GM19023 (cell line): ENCODE data around the gene PAQR4.

Experiments used
- ATAC-seq: cut with Tn5 transposase; IDR thresholded peaks from one replicate; pipeline ENCODE4 v1.9.1; 2021; ENCODE audit warnings: mild to moderate bottlenecking, moderate library complexity; ENCODE audit not compliant: unreplicated experiment

Gene PAQR4

GRCh38 chr16:3003582-3004270 lies 34.6 kb downstream of the PAQR4 start:
- peak; percentile 95 for ATAC-seq

GRCh38 chr16:3004319-3004718 lies 35.2 kb downstream of the PAQR4 start:
- peak; percentile 7 for ATAC-seq

GRCh38 chr16:3004781-3005284 lies 35.7 kb downstream of the PAQR4 start:
- ATAC-seq: no peak

GRCh38 chr16:3007059-3007956 lies 38.2 kb downstream of the PAQR4 start:
- ATAC-seq: no peak

- ATAC-seq: no peak
Observed at GRCh38 chr16:3007957-3008689, 39.0 kb downstream of the PAQR4 start.

GRCh38 chr16:3008690-3009037 lies 39.5 kb downstream of the PAQR4 start:
- no peak for ATAC-seq

DNA sequence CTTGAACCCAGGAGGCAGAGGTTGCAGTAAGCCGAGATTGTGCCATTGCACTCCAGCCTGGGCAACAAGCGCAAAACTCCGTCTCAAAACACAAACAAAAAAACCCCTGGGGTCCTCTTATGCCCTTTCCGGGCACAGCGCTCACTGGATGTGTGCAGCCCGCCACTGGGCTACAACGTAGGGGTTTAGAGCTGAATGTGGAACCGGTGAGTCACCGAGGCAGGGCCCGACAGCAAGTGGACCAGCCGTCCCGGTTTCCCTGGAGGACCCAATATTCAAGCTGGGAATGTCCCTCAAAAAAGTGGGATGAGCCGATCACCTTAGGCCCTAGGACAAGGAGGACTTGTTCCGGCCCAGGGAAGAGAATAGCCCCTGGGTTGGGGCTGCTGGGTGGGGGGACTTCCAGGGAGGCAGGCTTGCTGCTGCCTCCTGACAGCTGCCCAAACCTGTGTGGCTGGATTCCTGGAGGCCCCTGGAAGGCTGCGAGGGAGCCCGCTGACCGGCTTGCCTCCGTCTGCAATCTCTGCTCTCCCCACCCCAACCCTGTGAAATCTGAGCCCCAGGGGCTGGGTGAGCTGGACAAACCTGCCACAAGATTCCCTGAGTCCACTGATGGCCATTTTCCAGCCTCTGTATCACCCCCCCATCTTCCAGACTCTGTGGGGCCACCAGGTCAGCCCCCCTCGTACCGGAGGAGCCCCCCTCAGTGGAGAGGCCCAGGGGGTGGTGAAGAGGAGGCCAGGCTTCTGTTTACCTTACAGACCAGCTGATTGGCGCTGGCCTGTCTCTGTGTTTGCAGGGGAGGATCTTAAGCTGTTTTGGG lies 40.6 kb downstream of the PAQR4 start:
- ATAC-seq: no peak

DNA sequence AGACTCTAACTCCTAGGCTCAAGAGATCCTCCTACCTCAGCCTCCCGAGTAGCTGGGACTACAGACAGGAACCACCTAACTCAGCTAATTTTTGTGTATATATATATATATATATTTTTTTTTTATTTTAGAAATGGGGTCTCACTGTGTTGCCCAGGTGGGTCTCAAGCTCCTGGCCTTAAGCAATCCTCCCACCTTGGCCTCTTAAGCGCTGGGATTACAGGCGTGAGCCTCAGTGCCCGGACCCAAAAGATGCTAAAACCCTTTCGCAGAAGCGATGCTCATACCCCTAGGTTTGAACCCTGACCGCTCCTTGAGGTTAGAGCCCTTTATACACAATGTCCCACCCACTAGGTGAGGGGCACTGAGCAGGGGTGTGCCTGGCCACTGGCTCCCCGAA lies 41.4 kb downstream of the PAQR4 start:
- ATAC-seq: no peak

GRCh38 chr16:3012246-3012645 lies 43.1 kb downstream of the PAQR4 start:
- no peak for ATAC-seq

DNA sequence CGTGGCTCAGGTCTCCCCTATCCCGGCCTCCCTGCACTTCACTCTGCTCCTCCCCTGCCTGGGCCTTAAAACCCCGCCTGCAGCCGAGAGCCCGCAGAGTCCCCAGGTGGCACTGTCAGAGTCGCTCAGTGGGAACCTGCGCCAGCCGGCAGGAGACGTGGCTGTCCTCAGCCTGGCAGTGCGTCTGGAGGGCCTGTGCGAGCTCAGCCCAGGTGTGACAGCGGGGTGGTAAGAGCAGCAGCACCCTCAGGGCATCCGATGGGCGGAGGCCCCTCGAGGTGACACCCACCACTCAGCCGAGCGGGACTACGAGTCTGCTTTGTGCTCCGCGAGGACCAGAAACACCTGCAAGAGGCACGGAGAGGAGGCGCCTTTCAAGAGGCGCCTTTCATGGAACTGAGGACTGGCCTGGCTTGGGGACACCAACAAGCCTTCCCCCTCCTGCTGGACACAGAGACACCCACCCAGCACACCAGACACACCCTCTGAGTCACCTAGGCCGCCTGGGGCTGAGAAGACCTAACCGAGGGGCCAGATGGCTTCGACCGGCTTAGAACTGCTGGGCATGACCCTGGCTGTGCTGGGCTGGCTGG lies 43.8 kb downstream of the PAQR4 start, which contains the start of gene CLDN9:
TSS of gene CLDN9 (plus strand) at position 96 of the 593 bp plus-strand sequence. CDS start at position 536, 440 bp downstream.
- ATAC-seq: no peak

DNA sequence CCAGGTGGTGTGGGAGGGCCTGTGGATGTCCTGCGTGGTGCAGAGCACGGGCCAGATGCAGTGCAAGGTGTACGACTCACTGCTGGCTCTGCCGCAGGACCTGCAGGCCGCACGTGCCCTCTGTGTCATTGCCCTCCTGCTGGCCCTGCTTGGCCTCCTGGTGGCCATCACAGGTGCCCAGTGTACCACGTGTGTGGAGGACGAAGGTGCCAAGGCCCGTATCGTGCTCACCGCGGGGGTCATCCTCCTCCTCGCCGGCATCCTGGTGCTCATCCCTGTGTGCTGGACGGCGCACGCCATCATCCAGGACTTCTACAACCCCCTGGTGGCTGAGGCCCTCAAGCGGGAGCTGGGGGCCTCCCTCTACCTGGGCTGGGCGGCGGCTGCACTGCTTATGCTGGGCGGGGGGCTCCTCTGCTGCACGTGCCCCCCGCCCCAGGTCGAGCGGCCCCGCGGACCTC lies 44.4 kb downstream of the PAQR4 start:
- ATAC-seq: no peak

GRCh38 chr16:3013998-3014690 lies 45.0 kb downstream of the PAQR4 start:
- no peak for ATAC-seq

DNA sequence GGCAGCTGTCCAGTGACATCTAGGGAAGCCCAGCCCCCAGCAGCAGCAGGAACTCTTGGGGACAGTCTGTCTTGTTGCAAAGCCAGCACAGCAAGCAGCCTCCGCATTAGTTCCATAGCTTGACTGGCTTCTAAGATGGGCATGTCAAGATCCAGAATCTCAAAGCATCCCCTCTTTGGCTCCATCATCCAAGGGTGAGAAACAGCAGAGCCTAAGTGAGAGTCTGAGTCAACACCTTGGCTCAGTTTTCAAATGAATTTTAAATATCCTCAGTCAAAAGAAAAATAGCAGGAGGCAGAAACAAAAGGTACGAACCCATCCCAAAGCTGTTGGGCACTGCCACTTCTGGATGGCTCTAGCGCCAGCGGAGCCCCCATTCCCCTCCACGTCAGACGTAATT lies 45.8 kb downstream of the PAQR4 start:
- ATAC-seq: no peak

- no peak for ATAC-seq
Observed at GRCh38 chr16:3015865-3016521, 46.8 kb downstream of the PAQR4 start.

- no peak for ATAC-seq
Observed at GRCh38 chr16:3017344-3017743, 48.2 kb downstream of the PAQR4 start.

GRCh38 chr16:3017794-3018506 lies 48.8 kb downstream of the PAQR4 start, which contains the start of gene CLDN6:
CLDN6 (minus strand) TSS chr16:3018183; CDS start chr16:3016021, 2,162 bp downstream.
- no peak for ATAC-seq

- ATAC-seq: no peak
Observed at GRCh38 chr16:3019594-3020246, 50.6 kb downstream of the PAQR4 start.

- peak; percentile 23 for ATAC-seq
Observed at GRCh38 chr16:3020247-3020603, 51.1 kb downstream of the PAQR4 start, which contains the start of gene TNFRSF12A. TNFRSF12A (plus strand) TSS chr16:3020368; CDS start chr16:3020398, 30 bp downstream.
